Measurements from ENCODE around the gene PBXIP1. TPM values are rescaled to one million over a fixed set of nuclear protein-coding genes. Genes with fewer than 3 reads are reported as not detected.
A peak's percentile ranks its signal among the peaks of the same experiment; 100 is the strongest.

PBXIP1 gene
- total RNA-seq, 8 experiments from 2014 or later: 12.4 to 156 (median 30.8) TPM

DNA sequence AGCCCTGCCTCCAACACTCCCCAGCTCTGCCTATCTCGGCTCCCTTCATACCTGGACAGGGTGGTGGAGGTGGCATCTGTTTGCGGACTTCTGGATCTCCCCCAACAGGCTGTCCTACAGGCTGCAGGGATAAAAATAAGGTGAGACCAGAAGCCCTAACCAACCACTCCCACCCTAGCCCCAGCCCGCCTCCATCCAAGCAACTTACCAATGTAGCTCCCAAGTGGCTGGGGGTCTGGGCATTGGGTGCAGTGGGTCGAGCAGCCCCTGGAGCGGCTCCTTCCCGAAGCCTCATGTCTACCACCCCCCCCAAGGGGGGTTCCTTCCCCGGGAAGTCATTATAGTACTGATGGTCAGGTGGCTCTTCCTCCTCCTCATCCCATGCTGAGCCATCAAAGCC is 10.2 kb upstream of the PBXIP1 start:
- WGBS, 10 experiments: 0 to 100% (median 88%) methylated on average over 1 to 4 of the region's 7 CpGs; no CpG with 5 or more reads in 7 of the 10 experiments
- peaks cover 22 to 35% of the 10 kb centered on the region in 2 donors for H3K4me1 ChIP-seq (replicated peaks in 1 of 2)
- no peak for ATAC-seq (replicated peaks in 6 of 8)
- no peak overlapping the region for H3K4me3 ChIP-seq
- no peak overlapping the region for H3K27ac ChIP-seq
- in situ Hi-C loops (cut with MboI; ENCODE audit: low pct_unique_long_range_greater_than_20kb in 2 of 9, low sequenced_read_pairs in 9 of 9, unreplicated experiment in 9 of 9): loop anchor here in 2 of 9 experiments (25.0 kb wide), 1 partner anchor 96 kb away; the partner anchor contains the start of genes ADAM15 (in 2 of the 2) and EFNA4 (in 2 of the 2)

DNA sequence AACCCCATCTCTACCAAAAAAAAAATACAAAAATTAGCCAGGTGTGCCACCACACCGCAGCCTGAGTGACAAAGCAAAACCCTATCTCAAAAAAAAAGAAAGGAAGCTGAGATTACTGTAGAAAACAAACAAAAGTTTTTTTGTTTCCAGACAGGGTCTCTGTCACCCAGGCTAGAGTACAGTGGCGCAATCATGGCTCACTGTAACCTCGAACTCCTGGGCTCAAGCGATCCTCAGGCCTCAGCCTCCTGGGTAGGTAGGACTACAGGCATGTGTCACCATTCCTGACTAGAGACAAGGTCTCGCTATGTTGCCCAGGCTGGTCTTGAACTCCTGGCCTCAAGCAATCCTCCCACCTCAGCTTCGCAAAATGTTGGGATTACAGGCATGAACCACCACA is 8.5 kb upstream of the PBXIP1 start:
- in situ Hi-C loops (cut with MboI; ENCODE audit: low pct_unique_long_range_greater_than_20kb in 2 of 9, low sequenced_read_pairs in 9 of 9, unreplicated experiment in 9 of 9): loop anchor here in 2 of 9 experiments (25.0 kb wide), 1 partner anchor 98 kb away; the partner anchor contains the start of genes ADAM15 (in 2 of the 2) and EFNA4 (in 2 of the 2)
- Histone ChIP-seq H3K27ac (no peak overlapping the region), H3K4me3 (no peak overlapping the region), H3K4me1 (replicated peaks in 1 of 2) (peaks cover 21 to 30% of the 10 kb centered on the region in 2 donors)
- WGBS, 10 experiments: 80 to 100% (median 97%) methylated on average over 1 to 6 of the region's 6 CpGs; no CpG with 5 or more reads in 2 of the 10 experiments
- no peak for ATAC-seq (replicated peaks in 6 of 8)

DNA sequence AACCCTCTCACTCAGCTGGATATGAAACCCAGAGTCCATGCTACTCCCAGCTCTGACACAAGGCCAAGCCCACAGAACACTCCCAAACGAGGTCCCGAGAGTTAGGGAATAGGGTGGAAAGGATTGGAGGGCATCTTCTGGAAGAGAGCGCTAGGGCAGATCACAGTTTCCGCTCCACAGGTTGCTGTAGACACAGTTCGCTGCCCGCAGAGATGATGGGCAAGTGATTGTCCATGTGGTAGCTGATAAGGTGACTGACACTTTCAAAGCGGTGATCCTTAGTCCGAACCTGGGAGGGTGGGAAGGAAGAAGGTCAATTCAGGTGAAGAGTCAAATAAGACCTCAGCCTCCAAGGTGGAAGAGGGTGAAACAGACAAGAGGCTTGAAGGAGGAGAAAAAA is 7.7 kb upstream of the PBXIP1 start:
- ATAC-seq (replicated peaks in 6 of 8): no peak
- in situ Hi-C loops (cut with MboI; ENCODE audit: low pct_unique_long_range_greater_than_20kb in 2 of 9, low sequenced_read_pairs in 9 of 9, unreplicated experiment in 9 of 9): loop anchor here in 2 of 9 experiments (25.0 kb wide), 1 partner anchor 99 kb away; the partner anchor contains the start of genes ADAM15 (in 2 of the 2) and EFNA4 (in 2 of the 2)
- Histone ChIP-seq H3K4me1 (replicated peaks in 1 of 2) (peaks cover 14 to 23% of the 10 kb centered on the region in 2 donors), H3K27ac (no peak overlapping the region), H3K4me3 (no peak overlapping the region)
- WGBS, 10 experiments: 83 to 100% (median 90%) methylated on average over 1 to 6 of the region's 8 CpGs; no CpG with 5 or more reads in 2 of the 10 experiments

DNA sequence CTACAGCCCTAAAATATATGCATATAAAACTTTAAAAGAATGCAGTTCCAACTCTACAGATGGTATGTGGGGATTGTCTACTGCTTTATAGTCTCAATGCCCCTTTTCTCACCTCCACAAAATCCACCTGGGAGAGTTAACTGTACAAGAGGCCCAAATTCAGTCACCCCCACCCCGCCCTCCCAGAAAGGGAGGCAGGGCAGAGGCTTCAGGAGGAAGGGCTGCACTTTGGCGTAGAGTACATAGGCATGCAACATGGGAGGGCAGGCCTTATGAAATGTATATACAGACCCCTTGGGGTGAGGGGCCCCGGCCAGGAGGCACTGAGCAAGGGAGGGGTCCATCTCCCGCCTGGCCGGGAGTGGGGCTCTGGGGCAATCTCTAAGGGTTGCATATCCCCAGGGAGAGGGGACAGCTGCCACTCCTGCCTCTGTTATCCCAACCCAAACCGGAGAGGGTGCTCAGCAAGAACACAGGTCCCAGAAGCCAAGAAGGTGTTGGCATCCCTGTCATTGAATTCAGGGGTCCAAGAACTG is 7.0 kb upstream of the PBXIP1 start:
- Histone ChIP-seq H3K27ac (no peak overlapping the region), H3K4me1 (replicated peaks in 1 of 2) (peaks cover 8 to 19% of the 10 kb centered on the region in 2 donors), H3K4me3 (peak overlapping the region in 4 of 5 donors; percentile 92 to 98 (median 94))
- 50 to 100% (median 71%) methylated on average over 1 to 2 of the region's 6 CpGs; no CpG with 5 or more reads in 6 of the 10 experiments for WGBS, 10 experiments
- in situ Hi-C loops (cut with MboI; ENCODE audit: low pct_unique_long_range_greater_than_20kb in 2 of 9, low sequenced_read_pairs in 9 of 9, unreplicated experiment in 9 of 9): loop anchor here in 2 of 9 experiments (25.0 kb wide), 1 partner anchor 99 kb away; the partner anchor contains the start of genes ADAM15 (in 2 of the 2) and EFNA4 (in 2 of the 2)
- no peak for ATAC-seq (replicated peaks in 6 of 8)

DNA sequence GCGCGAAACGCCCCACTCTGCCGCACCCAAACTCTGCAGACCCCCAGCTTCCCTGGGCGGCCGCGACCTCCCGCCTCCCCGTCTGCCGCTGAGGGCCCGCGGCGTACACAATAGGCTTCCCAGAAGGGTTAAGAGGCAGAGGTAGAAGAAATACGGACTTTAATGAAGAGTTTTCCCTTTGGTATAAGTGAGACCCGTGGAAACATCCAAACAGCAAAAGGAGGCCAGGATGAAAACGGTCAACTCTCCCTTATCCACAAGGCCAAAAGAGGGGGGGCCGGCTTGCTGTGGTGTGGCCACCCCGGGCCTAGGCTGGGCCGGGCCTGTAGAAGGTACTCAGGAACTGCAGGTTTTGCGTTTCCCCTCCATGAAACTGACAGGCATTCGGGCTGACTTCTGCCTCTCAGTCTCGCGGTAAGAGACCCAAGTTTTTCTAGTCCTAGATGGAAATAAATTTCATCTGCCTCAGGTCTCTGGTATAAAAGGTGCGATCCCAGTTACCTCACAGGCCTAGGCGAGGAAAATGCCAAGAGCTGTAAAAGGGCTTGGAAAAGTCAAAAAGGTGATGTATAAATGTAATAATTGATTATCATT is 6.4 kb upstream of the PBXIP1 start:
- Histone ChIP-seq H3K4me1 (replicated peaks in 1 of 2) (peaks cover 8 to 19% of the 10 kb centered on the region in 2 donors), H3K4me3 (peak overlapping the region; percentile 92 to 98 (median 93)), H3K27ac (peak overlapping the region; percentile 100)
- in situ Hi-C loops (cut with MboI; ENCODE audit: low pct_unique_long_range_greater_than_20kb in 2 of 9, low sequenced_read_pairs in 9 of 9, unreplicated experiment in 9 of 9): loop anchor here in 2 of 9 experiments (25.0 kb wide), 1 partner anchor 100 kb away; the partner anchor contains the start of genes ADAM15 (in 2 of the 2) and EFNA4 (in 2 of the 2)
- peak in 7 of 8 experiments; percentile 0 to 2 (median 1) for ATAC-seq (replicated peaks in 6 of 8)
- WGBS, 10 experiments: 0 to 37% (median 12%) methylated on average over 1 to 16 of the region's 25 CpGs

DNA sequence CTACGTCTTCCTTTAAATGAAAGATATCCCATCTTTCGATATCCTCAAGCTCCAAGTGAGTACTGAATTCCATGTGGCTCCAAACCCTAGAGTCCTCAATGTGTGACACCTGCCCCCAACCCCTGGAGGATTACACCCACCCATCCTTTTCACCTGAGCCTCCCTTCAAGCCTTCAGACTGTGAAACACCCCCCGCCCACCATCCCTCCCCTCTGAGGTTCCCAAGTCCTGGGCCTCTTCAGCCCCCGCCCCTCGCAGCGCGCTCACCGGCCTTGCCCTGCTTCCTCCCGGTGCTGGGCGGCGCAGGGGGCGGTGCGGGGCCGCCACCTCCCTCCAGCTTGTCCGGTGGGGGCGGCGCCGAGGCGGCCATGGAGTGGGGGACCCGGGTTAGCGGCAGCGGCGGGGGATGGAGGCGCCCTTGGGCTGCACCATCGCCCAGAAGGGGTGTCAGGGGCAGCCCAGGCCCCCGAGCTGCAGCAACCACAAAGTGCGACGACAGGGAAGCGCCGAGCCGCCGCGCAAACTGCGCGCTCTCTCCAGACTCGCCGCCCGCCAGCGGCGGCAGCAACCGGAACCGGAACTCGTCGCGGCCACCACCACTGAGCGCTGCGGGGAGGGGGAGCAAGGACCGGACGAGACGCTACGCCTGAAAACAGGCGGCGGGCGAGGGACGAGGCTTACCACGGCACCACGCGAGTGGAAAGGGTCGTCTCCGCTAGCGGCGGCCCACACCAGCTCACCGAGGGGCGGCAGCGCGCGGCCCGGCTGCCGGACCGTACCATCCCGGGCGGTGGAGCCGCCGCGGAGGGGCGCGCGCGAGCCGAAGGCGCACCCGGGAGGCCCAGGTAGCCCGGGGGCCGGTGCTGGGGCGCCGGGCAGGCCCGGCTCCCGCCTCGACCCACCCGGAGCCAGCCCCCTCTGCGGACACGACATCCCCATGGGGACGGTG is 5.6 kb upstream of the PBXIP1 start, which contains the start of gene PYGO2:
PYGO2 (minus strand) TSS at position 576 of the 949 bp plus-strand sequence; CDS start at position 370, 206 bp downstream.
- H3K27ac ChIP-seq: peak within 1 kb of the TSS; percentile 100
- in situ Hi-C loops (cut with MboI; ENCODE audit: low pct_unique_long_range_greater_than_20kb in 2 of 9, low sequenced_read_pairs in 9 of 9, unreplicated experiment in 9 of 9): loop anchor here in 2 of 9 experiments (25.0 kb wide), 1 partner anchor 101 kb away; the partner anchor contains the start of genes ADAM15 (in 2 of the 2) and EFNA4 (in 2 of the 2)
- WGBS, 10 experiments: 0 to 20% (median 1%) methylated on average over 1 to 30 of the region's 93 CpGs; no CpG with 5 or more reads in 2 of the 10 experiments
- H3K4me1 ChIP-seq (replicated peaks in 1 of 2): peaks cover 13 to 22% of the 10 kb centered on the region in 2 donors
- ATAC-seq (replicated peaks in 6 of 8): peak; percentile 52 to 89 (median 86)
- peak within 1 kb of the TSS; percentile 92 to 98 (median 93) for H3K4me3 ChIP-seq

DNA sequence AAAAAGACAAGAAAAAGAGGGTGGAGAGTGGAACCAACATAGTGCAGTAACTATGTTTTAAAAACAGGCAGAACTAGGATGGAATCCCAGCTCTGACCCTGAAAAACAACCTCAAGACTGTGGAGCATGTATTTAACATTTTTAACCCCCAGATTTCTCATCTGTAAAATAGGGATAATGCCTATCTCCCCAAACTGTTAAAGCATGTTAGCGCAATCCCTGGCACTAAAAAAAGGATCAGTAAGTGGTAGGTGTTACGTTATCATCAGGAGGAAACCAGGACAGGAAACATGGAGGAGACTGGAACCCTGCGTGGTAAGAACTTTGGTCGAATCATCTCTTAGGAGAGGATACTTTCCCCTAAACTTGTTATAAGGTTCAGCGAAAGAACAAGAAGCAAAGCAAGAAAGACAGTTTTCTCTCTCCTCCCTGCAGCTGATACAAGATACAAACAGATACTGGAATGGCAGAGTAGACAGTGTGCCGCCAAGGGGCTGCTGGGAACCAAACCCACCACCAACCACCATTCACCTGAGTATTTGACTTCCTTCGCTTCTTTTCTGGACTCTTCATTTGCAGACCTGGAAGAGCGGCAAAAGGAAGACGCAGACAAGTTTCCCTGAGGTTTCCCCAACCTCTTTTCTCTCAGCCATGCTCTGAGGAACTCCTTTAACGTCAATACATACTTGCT is 4.7 kb upstream of the PBXIP1 start:
- in situ Hi-C loops (cut with MboI; ENCODE audit: low pct_unique_long_range_greater_than_20kb in 2 of 9, low sequenced_read_pairs in 9 of 9, unreplicated experiment in 9 of 9): loop anchor here in 2 of 9 experiments (25.0 kb wide), 1 partner anchor 102 kb away; the partner anchor contains the start of genes ADAM15 (in 2 of the 2) and EFNA4 (in 2 of the 2)
- Histone ChIP-seq H3K4me1 (replicated peaks in 1 of 2) (peaks cover 16 to 22% of the 10 kb centered on the region in 2 donors), H3K27ac (no peak overlapping the region), H3K4me3 (peak overlapping the region; percentile 92 to 98 (median 93))
- 29 to 76% (median 55%) methylated on average over 2 to 10 of the region's 10 CpGs for WGBS, 10 experiments
- ATAC-seq (replicated peaks in 6 of 8): no peak

DNA sequence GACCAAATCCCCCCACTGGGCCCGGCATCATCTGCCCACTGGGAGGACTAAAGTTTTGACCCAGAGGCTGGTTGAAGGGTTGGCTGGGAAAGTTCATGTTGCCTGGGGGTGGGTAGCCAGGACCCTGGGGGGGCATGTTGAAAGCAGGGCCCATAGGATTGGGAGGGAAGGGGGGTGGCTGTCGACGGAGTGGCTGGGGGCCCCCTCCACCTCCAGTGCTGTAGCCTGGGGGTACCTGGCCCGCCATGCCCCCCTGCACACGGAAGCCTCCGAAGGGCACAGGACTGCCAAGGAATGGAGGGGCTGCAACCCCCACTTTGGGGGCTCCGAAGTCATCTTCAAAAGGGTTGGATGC is 3.5 kb upstream of the PBXIP1 start:
- peaks cover 26 to 34% of the 10 kb centered on the region in 2 donors for H3K4me1 ChIP-seq (replicated peaks in 1 of 2)
- no peak overlapping the region for H3K27ac ChIP-seq
- H3K4me3 ChIP-seq: no peak overlapping the region
- no peak for ATAC-seq (replicated peaks in 6 of 8)
- 100% methylated on average over 1 of the region's 7 CpGs; no CpG with 5 or more reads in 8 of the 10 experiments for WGBS, 10 experiments
- in situ Hi-C loops (cut with MboI; ENCODE audit: low pct_unique_long_range_greater_than_20kb in 2 of 9, low sequenced_read_pairs in 9 of 9, unreplicated experiment in 9 of 9): loop anchor here in 2 of 9 experiments (25.0 kb wide), 1 partner anchor 103 kb away; the partner anchor contains the start of genes ADAM15 (in 2 of the 2) and EFNA4 (in 2 of the 2)

DNA sequence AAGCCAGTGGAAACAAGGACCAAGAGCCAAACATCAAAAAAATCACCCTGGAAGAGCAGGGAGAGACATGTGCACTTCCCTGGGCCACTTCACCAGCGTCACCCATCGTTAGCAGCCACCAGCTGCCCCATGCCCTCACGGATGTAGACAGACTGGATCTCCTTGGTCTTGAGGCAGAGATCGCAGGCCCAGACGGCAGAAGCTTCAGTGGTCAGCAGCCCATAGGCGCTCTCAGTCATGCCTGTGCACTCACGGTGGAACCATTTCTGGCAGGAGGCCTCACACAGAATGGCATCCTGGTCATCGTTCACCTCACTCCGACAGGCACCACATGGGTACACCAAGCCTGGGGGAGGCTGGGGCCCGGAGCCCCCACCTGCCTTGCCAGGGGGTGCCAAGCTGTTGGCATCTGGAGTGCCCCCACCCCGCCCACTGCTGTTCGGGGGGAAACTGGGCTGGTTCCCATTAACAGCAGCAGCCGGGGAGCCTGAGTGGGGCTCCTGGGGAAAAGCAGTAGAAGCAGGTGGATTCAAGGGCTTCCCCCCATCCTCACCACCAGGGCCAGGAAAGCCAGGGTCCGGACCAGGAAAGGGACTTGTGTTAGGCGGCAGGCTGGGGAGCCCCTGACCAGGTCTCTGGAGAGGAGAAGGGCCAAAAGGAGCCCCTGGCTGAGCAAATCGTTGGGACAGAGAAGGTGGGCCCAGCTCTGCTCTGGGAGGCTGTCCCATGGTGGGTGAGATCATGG is 3.0 kb upstream of the PBXIP1 start:
- Histone ChIP-seq H3K4me1 (replicated peaks in 1 of 2) (peaks cover 32 to 39% of the 10 kb centered on the region in 2 donors), H3K27ac (no peak overlapping the region), H3K4me3 (no peak overlapping the region)
- ATAC-seq (replicated peaks in 6 of 8): no peak
- in situ Hi-C loops (cut with MboI; ENCODE audit: low pct_unique_long_range_greater_than_20kb in 2 of 9, low sequenced_read_pairs in 9 of 9, unreplicated experiment in 9 of 9): loop anchor here in 2 of 9 experiments (25.0 kb wide), 1 partner anchor 103 kb away; the partner anchor contains the start of genes ADAM15 (in 2 of the 2) and EFNA4 (in 2 of the 2)
- 86 to 100% (median 95%) methylated on average over 2 to 9 of the region's 16 CpGs; no CpG with 5 or more reads in 5 of the 10 experiments for WGBS, 10 experiments

DNA sequence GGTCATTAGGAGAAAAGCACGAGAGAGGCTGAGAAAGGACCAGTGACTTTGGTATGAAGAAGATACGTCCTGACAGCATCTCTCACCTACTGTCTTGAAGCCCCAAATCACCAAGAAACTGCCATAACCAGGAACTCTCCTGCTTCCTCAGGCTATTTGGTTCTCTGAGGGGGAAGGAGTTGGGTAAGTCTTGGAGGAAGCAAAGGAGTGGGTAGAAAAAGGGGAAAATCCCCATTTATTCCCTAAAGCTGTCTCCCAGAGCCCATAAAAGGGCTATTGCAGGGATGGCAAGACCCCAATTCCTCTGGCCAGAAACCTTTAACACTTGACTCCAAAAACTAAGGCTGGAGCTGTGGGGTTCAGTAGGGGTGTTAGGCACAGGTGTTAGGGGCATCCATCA is 2.1 kb upstream of the PBXIP1 start:
- 50 to 92% (median 79%) methylated on average over 1 to 2 of the region's 2 CpGs; no CpG with 5 or more reads in 2 of the 10 experiments for WGBS, 10 experiments
- ATAC-seq (replicated peaks in 6 of 8): no peak
- H3K4me1 ChIP-seq (replicated peaks in 1 of 2): peaks cover 37 to 38% of the 10 kb centered on the region in 2 donors
- no peak overlapping the region for H3K4me3 ChIP-seq
- no peak overlapping the region for H3K27ac ChIP-seq
- in situ Hi-C loops (cut with MboI; ENCODE audit: low pct_unique_long_range_greater_than_20kb in 2 of 9, low sequenced_read_pairs in 9 of 9, unreplicated experiment in 9 of 9): loop anchor here in 2 of 9 experiments (25.0 kb wide), 1 partner anchor 104 kb away; the partner anchor contains the start of genes ADAM15 (in 2 of the 2) and EFNA4 (in 2 of the 2)
